ENCODE results near the gene SEC11A.
A peak's percentile ranks its signal among the peaks of the same experiment; 100 is the strongest.
"Not testable (repeated sequence)": the region's sequence is repeated elsewhere in the genome, so short reads cannot be mapped to it uniquely, and the experiment has no call there.

SEC11A gene

DNA sequence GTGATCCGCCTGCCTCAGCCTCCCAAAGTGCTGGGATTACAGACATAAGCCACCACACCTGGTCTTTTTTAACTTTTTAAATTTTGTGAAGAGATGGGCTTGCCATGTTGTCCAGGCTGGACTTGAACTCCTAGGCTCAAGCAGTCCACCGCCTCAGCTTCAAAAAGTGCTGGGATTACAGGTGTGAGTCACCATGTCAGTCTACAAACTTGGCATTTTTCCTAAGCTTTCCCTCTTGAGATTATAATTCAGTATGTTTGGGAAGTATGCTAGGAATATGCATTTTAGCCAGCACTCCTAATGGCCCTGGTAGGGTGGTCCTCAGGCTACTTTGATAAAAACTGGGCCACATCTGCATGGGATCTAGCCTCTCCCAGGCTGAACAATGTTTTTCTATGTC, 66.2 kb downstream of the SEC11A start:
- no peak overlapping the region for H3K4me3 Mint-ChIP-seq
- H3K36me3 Mint-ChIP-seq (ENCODE audit: low read depth) = peaks cover 55% of the 10 kb centered on the region
- peaks cover 36% of the 10 kb centered on the region for H3K4me1 Mint-ChIP-seq (ENCODE audit: low read depth)
- H3K9me3 Mint-ChIP-seq = no peaks in the 10 kb centered on the region
- no peak overlapping the region for H3K27ac Mint-ChIP-seq
- H3K27me3 Mint-ChIP-seq = no peaks in the 10 kb centered on the region

DNA sequence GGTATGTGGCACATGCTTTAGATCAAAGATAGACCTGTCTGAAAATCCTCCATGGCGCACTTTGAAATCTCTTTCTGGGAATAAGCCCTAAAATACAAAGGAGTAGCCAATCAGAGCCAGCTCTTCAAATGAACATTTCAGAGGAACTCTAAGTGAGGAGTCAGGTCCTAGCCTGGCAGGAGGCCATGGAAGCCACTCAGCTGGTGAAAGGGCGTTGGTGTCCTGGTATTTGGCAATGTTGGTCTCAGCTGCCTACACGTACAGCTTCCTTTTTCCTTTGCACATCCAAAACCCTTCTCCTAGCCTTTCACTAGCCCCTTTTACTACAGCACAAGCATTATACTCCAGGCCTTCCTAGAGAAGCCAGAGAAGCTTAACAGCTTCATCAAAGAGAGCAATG, 67.4 kb downstream of the SEC11A start:
- no peaks in the 10 kb centered on the region for H3K9me3 Mint-ChIP-seq
- H3K27me3 Mint-ChIP-seq = no peaks in the 10 kb centered on the region
- H3K27ac Mint-ChIP-seq = peak overlapping the region; percentile 53
- peaks cover 28% of the 10 kb centered on the region for H3K4me1 Mint-ChIP-seq (ENCODE audit: low read depth)
- H3K4me3 Mint-ChIP-seq = no peak overlapping the region
- H3K36me3 Mint-ChIP-seq (ENCODE audit: low read depth) = peaks cover 61% of the 10 kb centered on the region

DNA sequence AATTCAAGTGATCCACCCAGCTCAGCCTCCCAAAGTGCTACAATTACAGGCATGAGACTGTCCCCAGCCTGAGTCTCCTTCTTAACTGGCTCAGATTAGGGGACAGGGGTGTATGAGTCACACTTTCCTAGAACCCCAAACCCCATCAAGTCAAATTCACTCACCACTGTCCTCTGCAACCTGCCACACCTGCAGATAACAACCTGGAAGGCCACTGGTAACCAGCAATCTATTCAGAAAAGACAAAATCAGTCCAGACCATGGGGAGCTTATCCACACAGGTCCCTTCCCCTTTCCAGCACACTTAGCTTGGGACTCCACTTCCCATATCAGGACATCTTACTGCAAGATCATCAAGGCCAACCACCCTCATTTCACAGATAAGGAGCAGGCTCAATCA, 68.2 kb downstream of the SEC11A start:
- Mint-ChIP-seq H3K9me3 (no peaks in the 10 kb centered on the region), H3K27ac (peak overlapping the region; percentile 57), H3K4me3 (no peak overlapping the region), H3K4me1 (ENCODE audit: low read depth) (peaks cover 21% of the 10 kb centered on the region), H3K27me3 (no peaks in the 10 kb centered on the region), H3K36me3 (ENCODE audit: low read depth) (peaks cover 67% of the 10 kb centered on the region)

DNA sequence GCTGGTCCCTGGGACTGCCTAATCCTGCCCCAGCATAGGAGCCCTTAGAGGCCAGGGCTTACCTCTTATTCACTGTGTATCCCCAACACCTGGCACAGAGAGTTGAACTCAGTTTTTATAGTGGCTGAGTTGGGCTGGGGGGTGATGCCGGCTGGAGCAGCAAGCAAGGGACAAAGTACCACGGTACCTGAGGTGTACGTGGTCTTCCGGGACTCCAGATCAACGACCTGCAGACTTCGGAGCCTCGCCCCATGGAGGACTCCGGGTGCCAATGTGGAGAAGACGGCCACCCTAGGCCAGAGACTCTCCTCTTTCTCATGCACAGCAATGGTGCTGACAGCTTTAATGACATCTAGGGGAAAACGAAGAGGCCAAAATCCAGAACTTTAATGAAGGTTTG, 69.9 kb downstream of the SEC11A start:
- Mint-ChIP-seq H3K9me3 (no peaks in the 10 kb centered on the region), H3K4me3 (no peak overlapping the region), H3K4me1 (ENCODE audit: low read depth) (peaks cover 12% of the 10 kb centered on the region), H3K27ac (no peak overlapping the region), H3K36me3 (ENCODE audit: low read depth) (peaks cover 65% of the 10 kb centered on the region), H3K27me3 (no peaks in the 10 kb centered on the region)

DNA sequence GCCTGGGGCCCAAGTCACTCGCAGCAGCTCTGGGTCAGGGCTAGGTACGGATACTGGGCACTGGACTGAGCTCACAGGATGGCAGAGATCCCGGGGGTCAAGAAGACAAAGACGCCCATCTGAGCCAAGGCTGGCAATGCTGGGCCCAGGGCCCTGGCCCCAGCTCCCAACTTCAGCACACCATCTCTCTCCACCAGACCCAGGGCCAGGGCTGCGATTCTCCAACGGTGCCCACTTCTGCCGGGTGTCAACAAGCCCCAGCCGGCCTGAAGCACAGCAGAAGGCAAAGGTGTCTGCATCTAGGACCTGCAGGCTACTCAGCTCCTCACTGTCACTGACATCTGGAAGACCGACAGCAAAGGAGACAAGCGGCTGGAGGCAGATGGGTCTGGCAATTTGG, 70.4 kb downstream of the SEC11A start:
- H3K27ac Mint-ChIP-seq = no peak overlapping the region

DNA sequence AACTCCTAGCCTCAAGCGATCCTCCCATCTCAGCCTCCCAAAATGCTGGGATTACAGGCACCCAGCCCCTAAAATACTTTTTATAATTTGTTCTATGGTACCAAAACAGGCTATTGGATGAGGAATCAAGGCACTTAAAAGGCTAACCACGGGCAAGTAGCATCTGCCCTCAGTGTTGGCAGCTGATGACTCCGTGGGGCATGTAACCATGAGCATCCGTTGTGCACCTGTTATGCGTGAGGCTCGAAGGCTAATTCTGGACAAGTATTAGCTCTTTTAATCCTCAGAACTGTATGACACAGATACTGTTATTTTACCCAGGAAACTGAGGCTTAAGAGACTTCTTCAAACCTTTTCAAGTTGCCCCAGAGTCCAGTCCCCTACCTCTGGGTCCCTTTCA, 72.1 kb downstream of the SEC11A start:
- Mint-ChIP-seq H3K4me3 (no peak overlapping the region), H3K27me3 (no peaks in the 10 kb centered on the region), H3K27ac (no peak overlapping the region), H3K9me3 (no peaks in the 10 kb centered on the region), H3K36me3 (ENCODE audit: low read depth) (peaks cover 73% of the 10 kb centered on the region), H3K4me1 (ENCODE audit: low read depth) (peaks cover 16% of the 10 kb centered on the region)

More for the DNA sequence above, 70.4 kb downstream of the SEC11A start:
- Mint-ChIP-seq H3K4me3 (no peak overlapping the region), H3K4me1 (ENCODE audit: low read depth) (peaks cover 16% of the 10 kb centered on the region), H3K9me3 (no peaks in the 10 kb centered on the region), H3K27me3 (no peaks in the 10 kb centered on the region), H3K36me3 (ENCODE audit: low read depth) (peaks cover 67% of the 10 kb centered on the region)

DNA sequence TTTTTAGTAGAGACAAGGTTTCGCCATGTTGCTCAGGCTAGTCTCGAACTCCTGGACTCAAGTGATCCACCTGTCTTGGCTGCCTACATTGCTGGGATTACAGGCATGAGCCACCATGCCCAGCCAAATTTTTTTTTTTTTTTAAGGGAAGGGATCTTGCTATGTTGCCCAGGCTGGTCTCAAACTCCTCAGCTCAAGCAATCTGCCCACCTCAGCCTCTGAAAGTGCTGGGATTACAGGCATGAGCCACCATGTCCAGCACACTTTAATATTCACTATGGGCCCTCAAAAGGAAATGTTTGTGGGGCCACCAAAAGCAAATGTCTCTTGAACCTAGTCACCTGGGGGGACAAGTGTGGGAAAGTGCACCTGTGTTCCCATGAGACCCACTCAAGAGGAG, 73.3 kb downstream of the SEC11A start:
- H3K27me3 Mint-ChIP-seq, H3K4me3 Mint-ChIP-seq, H3K27ac Mint-ChIP-seq, H3K9me3 Mint-ChIP-seq: not testable (repeated sequence)
- peaks cover 14% of the 10 kb centered on the region for H3K4me1 Mint-ChIP-seq (ENCODE audit: low read depth)
- H3K36me3 Mint-ChIP-seq (ENCODE audit: low read depth) = peaks cover 72% of the 10 kb centered on the region

DNA sequence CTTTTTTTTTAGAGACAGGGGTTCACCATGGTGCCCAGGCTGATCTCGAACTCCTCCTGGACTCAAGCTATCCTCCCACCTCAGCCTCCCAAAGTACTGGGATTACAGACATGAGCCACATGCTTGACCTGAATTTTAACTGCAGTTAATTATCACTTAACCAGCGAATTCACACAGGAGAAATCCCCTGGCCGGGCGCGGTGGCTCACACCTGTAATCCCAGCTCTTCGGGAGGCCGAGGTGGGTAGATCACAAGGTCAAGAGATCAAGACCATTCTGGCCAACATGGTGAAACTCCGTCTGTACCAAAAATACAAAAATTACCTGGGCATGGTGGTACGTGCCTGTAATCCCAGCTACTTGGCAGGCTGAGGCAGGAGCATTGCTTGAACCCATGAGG, 74.1 kb downstream of the SEC11A start:
- H3K27ac Mint-ChIP-seq, H3K27me3 Mint-ChIP-seq, H3K9me3 Mint-ChIP-seq, H3K4me3 Mint-ChIP-seq: not testable (repeated sequence)
- peaks cover 68% of the 10 kb centered on the region for H3K36me3 Mint-ChIP-seq (ENCODE audit: low read depth)
- peaks cover 13% of the 10 kb centered on the region for H3K4me1 Mint-ChIP-seq (ENCODE audit: low read depth)

DNA sequence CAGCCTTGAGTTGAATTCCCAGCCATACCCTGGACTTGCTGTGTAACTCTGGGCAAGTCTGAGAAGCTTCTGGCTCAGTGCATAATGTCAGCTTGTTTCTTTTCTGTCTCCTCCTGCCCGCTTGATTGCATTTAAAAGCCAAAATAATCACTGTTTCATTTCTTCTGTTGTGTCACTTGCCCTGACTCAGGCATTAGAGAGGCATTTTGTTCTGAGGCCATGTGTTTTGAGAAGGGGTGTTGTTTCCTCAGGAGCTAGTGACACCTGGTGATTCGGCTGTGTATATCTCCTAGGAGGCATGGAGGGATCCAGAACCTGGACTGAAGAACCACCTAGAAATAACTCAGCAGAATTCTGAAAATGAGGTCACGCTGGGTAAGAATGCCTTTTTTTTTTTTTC, 77.8 kb downstream of the SEC11A start:
- Mint-ChIP-seq H3K9me3 (no peaks in the 10 kb centered on the region), H3K27me3 (no peaks in the 10 kb centered on the region), H3K36me3 (ENCODE audit: low read depth) (peaks cover 57% of the 10 kb centered on the region), H3K4me3 (no peak overlapping the region), H3K4me1 (ENCODE audit: low read depth) (peaks cover 36% of the 10 kb centered on the region), H3K27ac (peak overlapping the region; percentile 4)

DNA sequence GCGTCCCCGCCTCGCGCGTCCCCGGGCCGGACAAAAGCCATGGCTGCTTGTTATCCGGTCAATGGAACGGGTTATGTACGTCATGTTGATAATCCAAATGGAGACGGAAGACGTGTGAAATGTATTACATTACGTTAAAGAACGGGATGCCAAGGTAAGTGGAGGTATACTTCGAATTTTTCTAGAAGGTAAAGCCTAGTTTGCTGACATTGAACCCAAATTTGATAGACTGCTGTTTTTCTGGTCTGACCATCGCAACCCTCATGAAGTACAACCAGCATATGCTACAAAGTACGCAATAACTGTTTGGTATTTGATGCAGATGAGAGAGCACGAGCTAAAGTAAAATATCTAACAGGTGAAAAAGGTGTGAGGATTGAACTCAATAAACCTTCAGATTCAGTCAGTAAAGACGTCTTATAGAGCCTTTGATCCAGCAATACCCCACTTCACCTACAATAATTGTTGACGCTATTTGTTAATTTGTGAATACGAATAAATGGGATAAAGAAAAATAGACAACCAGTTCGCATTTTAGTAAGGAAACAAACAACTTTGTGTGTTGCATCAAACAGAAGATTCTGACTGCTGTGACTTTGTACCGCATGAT, 81.6 kb downstream of the SEC11A start:
- Mint-ChIP-seq H3K9me3 (no peaks in the 10 kb centered on the region), H3K36me3 (ENCODE audit: low read depth) (peaks cover 32% of the 10 kb centered on the region), H3K4me1 (ENCODE audit: low read depth) (peaks cover 49% of the 10 kb centered on the region), H3K27me3 (no peaks in the 10 kb centered on the region), H3K27ac (peak overlapping the region; percentile 61), H3K4me3 (peak overlapping the region; percentile 96)

DNA sequence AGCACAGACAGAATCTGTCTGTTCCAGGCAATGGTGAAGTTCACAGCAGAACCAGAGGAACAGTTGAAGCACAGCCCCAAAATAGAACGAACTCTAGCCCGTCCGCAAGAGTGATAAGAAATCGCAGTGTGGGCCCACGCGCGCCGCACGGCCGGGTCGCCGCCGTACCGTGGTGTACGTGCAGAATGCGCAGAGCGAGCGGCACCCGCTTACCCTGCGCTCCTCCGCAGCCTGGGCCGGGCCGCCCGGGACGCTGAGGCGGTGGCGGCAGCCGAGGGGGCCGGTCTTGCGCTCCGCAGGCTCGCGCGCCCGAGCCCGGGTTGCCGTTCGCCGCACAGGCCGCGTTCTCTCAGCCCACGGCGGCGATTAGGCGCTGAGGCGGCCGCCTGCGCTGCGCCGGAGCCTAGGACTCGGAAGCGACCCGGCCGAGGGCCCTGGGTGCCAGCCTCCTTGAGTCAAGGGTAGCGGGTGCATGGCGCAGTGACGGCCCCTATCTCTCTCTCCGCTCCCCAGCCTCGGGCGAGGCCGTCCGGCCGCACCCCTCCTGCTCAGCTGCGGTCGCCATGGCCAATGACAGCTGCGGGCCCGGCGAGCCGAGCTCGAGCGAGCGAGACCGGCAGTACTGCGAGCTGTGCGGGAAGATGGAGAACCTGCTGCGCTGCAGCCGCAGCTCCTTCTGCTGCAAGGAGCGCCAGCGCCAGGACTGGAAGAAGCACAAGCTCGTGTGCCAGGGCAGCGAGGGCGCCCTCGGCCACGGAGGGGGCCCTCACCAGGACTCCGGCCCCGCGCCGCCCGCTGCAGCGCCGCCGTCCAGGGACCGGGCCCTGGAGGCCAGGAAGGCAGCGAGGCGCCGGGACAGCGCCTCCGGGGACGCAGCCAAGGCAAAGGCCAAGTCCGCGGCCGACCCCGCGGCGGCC, 82.4 kb downstream of the SEC11A start:
- H3K9me3 Mint-ChIP-seq = no peaks in the 10 kb centered on the region
- H3K27me3 Mint-ChIP-seq = no peaks in the 10 kb centered on the region
- H3K36me3 Mint-ChIP-seq (ENCODE audit: low read depth) = peaks cover 27% of the 10 kb centered on the region
- peaks cover 49% of the 10 kb centered on the region for H3K4me1 Mint-ChIP-seq (ENCODE audit: low read depth)
- H3K27ac Mint-ChIP-seq = peak overlapping the region; percentile 91
- H3K4me3 Mint-ChIP-seq = peak overlapping the region; percentile 96

DNA sequence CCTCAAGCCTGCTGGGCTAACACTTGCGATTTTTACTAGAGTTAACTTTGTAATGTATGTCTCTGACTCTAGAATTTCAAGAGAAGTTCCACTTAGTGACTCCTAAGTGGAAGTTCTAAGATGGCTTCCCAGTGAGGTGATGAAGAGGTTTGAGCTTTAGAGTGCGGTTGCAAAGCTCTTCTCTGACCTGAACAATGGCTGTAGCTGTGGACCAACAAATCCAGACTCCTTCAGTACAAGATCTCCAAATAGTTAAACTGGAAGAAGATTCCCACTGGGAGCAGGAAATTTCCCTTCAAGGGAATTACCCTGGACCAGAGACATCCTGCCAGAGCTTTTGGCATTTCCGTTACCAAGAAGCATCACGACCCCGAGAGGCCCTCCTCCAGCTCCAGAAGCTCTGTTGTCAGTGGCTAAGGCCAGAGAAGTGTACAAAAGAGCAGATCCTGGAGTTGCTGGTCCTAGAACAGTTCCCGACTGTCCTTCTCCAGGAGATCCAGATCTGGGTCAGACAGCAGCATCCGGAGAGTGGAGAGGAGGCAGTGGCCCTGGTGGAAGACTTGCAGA, 84.2 kb downstream of the SEC11A start:
- Mint-ChIP-seq H3K27me3 (no peaks in the 10 kb centered on the region), H3K9me3 (no peaks in the 10 kb centered on the region), H3K4me3 (peak overlapping the region; percentile 96), H3K36me3 (ENCODE audit: low read depth) (peaks cover 16% of the 10 kb centered on the region), H3K27ac (peak overlapping the region; percentile 91), H3K4me1 (ENCODE audit: low read depth) (peaks cover 43% of the 10 kb centered on the region)

DNA sequence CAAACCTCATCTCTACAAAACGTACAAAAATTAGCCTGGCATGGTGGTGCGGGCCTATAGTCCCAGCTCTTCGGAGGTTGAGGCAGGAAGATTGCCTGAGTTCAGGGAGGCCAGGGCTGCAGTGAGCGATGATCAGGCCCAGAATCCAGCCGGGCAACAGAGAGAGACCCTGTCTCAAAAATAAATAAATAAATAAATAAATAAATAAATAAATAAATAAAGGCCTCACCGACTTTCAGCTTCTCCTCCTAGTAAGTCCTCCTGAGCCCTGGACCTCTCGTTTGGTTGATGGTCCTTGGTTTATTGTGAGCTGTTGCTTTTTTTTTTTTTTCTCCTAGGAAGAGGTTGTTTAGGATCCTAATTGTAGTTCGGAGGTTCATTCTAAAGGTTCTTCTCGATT, 86.9 kb downstream of the SEC11A start:
- Mint-ChIP-seq H3K4me3 (no peak overlapping the region), H3K9me3 (no peaks in the 10 kb centered on the region), H3K27ac (no peak overlapping the region), H3K4me1 (ENCODE audit: low read depth) (peaks cover 22% of the 10 kb centered on the region), H3K36me3 (ENCODE audit: low read depth) (peaks cover 5% of the 10 kb centered on the region), H3K27me3 (no peaks in the 10 kb centered on the region)

DNA sequence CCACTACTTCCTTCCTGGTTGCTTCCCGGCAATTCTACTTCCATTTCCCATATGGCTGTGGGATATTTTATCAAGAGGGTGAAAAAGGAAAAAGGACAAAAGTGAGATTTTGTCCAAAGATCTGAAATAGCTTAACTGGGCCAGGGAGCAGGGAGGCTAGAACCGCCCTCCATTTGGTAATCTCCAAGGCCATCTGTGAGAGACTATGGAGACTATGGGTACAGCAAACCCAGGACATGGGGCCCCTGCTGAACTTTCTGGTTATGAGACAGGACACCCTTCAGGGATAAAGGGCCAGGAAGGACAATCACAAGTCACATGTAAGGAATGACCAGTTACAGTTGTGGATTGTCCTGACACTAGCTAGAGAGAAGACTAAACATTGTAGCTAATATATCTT, 90.8 kb downstream of the SEC11A start:
- Mint-ChIP-seq H3K4me3 (no peak overlapping the region), H3K36me3 (ENCODE audit: low read depth) (peaks cover 37% of the 10 kb centered on the region), H3K27me3 (no peaks in the 10 kb centered on the region), H3K27ac (no peak overlapping the region), H3K4me1 (ENCODE audit: low read depth) (peaks cover under 1% of the 10 kb centered on the region), H3K9me3 (peaks cover 21% of the 10 kb centered on the region)

DNA sequence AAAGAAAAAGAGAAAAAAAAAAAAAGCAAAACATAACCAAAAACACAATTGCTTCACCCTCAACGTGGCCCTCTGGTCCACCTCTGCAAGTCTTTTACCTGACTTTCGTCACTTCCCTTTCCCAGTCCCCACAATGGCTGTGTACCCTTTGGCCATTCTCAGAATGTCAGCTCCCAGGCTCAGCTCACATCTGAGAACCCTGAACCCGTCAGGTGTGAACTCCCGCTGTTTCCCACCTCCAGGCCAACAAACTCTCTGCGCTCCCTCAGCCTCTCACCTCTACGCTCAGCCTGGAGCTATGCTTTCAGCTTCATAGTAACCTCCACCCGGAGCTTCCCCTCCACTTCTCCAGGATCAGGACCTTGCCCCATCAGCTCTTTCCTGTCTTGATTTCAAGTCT, 91.6 kb downstream of the SEC11A start:
- H3K9me3 Mint-ChIP-seq = peaks cover 25% of the 10 kb centered on the region
- no peak overlapping the region for H3K4me3 Mint-ChIP-seq
- peaks cover 44% of the 10 kb centered on the region for H3K36me3 Mint-ChIP-seq (ENCODE audit: low read depth)
- no peak overlapping the region for H3K27ac Mint-ChIP-seq
- H3K27me3 Mint-ChIP-seq = no peaks in the 10 kb centered on the region
- no peaks in the 10 kb centered on the region for H3K4me1 Mint-ChIP-seq (ENCODE audit: low read depth)
